C4-2B (cell line): ENCODE data around the gene CD19.

Source experiments
- H3K27ac ChIP-seq: fragments of 450-650 bp; 2 replicates; pipeline ENCODE4 v1.5.1; 2017
- CTCF ChIP-seq: fragments of 450-650 bp; conservative IDR thresholded peaks from 2 replicates; pipeline ENCODE4 v1.5.1; 2017; ENCODE audit warnings: mild to moderate bottlenecking
- ZFX ChIP-seq: fragments of 450-650 bp; IDR thresholded peaks from 2 replicates; pipeline ENCODE4 v1.6.1; 2017

CD19 gene

DNA sequence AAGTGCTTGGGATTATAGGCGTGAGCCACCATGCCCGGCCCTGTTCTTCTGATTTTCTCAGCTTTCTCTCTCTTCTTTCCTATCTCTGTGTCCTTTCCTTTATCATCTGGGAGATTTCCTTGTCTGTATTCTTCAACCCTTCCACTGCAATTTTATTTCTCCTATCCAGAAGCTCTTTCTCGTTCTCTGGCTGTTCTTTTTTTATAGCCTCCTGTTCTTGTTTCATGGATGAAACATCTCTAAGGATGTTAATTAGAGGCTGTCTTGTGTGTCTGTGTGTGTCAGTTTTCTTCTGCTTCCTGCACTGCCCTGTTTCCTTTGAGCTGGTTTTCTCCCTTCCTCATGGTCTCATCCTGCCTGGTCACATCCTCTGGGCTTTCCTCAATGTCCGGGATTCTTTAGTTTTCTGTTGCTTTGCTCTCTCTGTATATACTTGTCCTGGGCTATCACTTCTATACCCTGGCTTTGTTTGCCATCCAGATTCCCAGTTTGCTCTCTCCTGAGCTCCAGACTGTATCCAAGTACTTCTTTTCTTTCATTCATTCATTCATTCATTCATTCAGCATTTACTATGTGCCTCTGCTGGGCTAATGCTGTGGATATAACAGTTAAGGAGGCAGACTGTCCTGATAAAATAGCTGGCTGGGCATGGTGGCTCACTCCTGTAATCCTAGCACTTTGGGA lies 55.5 kb downstream of the CD19 start:
- TF ChIP-seq CTCF: no peak
- TF ChIP-seq ZFX: no peak
- H3K27ac ChIP-seq: no peak overlapping the region
